HG02885 (cell line): ENCODE data around the gene TDRD1.

Experiments used
- ATAC-seq: cut with Tn5 transposase; IDR thresholded peaks from one replicate; pipeline ENCODE4 v1.9.1; 2021; ENCODE audit warnings: mild to moderate bottlenecking; ENCODE audit not compliant: unreplicated experiment, poor library complexity

TDRD1 gene

DNA sequence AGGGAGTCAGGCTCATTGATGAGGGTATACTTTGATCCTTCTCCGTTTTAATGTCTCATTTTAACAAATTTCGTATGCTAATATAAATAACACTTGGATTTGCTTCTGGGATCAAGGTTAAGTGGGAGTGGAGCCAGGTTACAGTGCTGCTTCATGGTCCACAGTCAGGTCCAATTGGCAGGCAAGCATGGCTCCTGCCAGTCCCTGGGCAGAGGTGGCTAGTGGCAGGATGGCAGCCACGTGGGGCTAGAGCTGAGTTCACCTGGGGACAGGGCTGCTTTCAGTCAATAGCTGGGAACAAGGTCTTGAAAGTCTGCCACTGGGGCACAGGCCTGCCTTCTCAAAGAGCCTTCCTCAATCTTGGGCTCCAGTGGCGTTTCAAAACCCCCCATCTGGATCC lies 43.9 kb downstream of the TDRD1 start:
- ATAC-seq, result no peak

DNA sequence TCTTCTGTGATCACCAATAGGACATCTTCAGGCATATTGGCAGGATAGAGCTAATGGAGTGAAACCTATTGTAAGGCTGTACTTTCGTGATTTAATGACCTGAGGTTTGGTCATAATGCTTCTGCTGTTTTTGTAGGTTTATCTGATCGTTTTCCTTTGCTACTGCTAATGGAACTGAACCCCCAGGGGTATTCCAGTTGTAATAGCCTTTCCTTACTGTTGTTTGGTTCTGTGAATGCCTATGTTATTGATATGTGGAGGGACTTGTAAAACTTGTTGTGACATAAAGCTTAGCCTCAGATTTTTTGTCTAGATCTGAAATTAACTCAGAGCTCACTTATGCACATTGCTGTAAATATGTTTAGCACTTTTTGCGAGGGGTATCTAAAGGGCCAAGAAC lies 49.0 kb downstream of the TDRD1 start:
- ATAC-seq, result no peak

DNA sequence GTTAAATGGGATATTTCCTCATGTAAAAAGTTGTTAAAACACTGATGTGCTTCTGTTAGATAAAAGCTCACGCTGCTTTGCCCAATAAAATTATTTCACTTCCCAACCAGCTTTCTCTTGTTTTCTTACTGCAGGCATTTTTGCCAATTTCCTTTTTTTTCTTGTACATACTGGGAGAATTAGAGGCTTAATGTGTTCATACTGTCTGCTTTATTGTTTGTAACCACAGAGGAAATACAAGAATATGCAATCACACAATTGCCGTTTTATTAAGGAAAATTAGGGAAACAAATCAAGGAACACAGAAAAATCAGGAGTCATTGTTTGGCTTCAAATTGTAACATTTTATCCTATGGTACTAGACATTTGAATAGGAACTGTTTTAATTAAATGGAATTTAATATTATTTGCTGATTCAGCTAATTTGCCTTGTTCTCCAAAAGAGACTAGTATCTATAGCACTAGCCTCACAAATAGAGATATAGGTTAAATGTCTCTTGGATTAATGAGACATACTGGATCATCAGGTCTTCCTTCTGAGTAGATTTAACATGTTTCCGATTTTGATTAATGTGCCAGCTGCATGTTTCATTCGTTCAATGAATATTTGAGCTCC lies 53.5 kb downstream of the TDRD1 start:
- ATAC-seq, result no peak

DNA sequence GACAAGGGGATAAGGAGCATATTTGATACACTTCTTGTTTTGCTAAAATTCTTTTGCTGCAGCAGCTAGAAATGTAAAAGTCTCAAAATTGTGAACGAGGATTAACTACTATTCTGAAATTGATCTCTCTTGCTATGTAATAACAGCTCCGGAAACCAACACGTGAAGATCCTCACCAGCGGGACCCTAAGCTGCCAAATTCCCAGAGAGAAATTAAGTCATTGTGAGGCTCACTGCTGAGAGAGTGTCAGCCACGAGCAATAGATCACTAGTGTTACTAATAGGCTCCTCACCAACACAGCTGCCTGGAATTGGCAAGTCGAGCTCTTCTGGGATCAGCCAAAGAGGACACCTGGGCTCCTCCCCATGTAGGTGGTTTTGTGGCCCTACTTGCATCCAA lies 54.3 kb downstream of the TDRD1 start:
- ATAC-seq, result no peak

DNA sequence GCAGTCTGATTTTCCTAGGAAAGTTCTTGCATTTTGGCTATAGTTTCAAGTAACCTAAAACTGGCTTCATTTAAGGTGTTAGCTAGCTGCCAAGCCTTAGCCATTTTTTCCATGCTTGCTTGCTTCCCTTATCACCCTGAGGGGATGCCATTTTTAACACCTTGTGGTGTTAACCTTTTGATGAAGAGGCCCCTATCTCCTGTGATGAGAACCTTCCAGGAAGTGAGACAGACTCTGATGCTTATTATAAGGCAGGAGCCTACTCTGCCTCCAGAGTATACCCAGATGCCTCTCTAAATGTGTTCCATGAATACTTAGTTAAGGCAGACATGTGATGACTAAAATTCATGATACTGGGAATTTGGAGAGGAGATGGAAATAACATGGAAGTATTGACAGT lies 55.0 kb downstream of the TDRD1 start:
- no peak for ATAC-seq

DNA sequence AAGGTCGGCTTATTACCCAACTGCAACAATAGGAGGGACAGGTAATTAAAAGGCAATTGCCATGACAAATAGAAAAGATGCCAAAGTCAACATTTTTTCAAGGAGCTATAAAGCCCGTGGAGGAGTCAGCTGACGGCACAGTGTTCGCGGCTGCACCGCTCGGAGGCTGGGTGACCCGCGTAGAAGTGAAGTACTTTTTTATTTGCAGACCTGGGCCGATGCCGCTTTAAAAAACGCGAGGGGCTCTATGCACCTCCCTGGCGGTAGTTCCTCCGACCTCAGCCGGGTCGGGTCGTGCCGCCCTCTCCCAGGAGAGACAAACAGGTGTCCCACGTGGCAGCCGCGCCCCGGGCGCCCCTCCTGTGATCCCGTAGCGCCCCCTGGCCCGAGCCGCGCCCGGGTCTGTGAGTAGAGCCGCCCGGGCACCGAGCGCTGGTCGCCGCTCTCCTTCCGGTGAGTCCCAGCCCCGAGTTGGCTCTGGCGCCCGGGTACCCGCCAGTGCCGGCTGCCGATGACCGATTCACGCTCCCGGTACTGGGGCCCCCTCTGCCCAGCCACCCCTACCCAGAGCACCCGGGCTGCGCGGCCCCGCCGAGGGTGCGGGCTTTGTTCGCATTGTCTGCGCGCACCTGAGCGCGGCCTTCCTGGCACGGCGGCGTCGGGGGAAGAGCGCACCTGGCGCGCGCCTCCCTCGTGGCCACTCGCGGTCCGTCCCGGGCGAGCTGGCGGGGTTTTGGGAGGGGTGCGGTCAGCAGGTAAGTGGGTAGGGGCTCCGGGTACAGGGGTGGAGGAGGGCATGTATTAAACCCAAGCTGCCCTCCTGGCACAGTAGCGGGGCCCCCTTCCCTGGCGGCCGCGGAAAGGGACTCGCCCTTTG lies 60.2 kb downstream of the TDRD1 start, which contains the start of gene VWA2:
Gene VWA2 (plus strand): TSS at position 138 of the 877 bp plus-strand sequence. CDS start 9,460 bp downstream, outside the sequence.
- ATAC-seq, result no peak

DNA sequence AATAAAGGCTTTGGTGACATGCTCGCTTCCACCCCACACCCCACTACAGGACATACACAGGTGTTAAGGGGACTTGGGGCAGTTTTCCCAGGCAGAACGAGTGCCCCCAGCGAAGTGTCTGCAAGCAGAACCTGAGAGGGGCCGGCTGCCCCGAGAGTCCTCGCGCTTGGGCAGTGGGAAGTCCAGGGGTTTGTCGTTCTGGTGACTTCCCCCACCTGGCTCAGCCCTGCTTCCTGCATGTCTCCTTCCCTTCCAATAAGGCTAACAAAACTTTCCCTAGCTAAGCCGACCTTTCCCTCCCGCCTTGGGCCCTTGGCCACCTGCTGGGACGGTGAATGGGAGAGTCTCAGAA lies 60.8 kb downstream of the TDRD1 start:
- ATAC-seq, result no peak

DNA sequence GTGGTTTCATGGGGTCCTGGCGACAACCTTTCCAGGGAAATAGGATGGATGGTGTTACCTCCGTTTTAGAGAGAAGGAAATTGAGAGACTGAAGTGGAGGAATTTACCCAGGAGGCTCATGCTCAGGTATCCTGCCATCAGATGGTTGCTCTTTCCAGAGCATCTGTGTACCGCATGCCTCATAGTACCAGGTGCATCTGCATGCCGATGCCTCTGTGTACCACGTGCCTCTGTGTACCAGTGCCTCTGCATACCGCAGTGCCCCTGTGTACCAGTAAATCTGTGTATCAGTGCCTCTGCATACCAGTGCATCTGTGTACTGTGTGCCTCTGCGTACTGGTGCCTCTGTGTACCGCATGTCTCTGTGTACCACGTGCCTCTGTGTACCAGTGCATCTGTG lies 63.1 kb downstream of the TDRD1 start:
- no peak for ATAC-seq

DNA sequence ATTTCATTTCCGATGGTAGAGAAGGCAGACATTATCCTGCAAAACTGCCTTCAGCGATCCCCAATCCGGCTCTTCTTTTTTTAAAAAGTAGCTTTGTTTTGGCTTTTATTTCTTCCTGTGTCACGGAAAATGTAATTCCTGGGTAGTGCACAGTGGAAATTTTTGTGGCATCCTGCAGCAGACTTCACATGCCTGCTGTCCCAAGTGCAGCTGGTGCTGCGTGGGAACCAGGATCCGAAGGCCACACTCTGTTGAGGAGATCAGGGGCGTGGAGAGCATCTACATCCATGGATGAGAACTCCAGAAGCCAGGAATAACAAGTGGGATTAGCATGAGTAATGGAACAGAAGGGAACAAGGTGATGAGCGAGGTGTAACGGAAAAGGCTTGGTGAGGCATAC lies 64.5 kb downstream of the TDRD1 start:
- no peak for ATAC-seq

DNA sequence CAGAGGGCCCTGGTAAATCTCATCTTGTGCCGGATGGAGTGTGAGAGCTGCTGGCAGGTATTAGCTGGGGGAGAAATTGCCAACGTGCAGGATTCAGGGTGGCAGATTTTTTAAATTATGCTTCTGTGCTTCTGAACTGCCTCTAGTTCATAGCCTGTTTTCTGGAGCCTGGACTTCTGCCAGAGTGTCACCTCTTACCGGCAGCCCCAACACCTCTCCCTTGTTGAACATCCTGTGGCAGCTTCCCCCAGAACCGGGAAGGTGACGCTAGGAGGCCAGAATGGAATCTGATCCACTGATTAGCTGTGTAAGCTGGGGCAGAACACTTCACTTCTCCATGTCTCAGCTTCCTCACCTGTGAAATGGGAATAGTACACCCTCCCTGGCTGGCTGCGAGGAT lies 65.0 kb downstream of the TDRD1 start:
- ATAC-seq, result no peak

DNA sequence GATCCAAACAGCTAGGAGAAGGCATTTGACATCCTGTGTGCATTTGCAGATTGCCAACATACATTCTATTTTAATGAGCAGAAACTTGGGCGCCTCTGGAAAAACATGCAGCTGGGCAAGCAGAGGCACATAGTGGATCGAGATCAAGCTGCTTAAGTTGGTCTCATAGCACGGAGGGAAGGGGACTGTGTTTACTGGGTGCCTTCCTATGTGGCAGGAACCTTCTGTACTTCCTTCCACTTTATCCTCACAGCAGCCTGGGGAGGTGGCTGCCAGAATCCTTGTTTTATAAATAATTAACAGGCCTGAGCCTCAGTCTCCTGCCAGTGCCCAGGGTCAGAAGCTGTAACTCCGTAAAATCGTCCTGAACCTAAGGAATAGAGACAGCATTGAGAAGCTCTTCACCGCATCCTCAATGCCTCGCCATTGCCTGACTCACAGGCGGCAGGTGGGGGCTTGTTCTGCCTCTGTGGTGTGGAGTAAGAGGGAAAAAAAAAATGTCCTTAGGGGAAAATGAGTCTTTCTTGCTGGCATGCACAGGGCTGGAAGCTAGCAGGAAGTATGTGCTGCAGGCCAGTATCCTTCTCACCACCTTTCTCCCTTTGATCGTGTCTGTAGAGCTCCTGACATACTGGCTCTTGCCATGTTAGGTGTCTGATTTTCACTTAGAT lies 66.1 kb downstream of the TDRD1 start:
- ATAC-seq, result no peak

DNA sequence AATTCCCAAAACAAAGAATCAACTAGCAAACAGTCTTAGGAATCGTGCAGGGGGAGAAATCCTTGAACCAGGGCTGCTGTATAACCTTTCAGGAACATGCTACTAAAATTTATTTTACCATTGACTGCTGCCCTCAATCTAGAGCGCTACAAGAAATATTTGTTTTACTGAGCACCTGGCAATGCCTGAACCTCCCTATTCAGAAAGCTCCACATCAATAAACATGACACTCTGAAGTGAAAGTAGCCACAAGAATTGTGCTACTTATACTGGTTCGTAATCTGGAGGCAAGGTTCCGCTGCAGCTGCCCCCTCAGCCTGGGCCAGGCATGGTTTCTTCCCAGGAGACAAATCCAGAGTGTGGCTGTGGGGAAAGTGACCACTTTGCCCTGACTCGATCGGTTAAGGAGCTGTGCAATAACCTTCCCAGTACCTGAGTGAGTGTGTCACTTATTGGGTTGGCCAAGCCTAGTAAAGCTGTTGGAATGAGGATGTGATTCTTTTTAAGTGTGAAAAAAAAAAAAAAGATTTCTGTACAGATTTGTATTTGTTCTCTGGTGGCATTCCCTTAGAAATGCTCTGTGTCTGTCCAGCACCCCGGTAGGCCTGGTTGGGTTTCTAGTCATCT lies 67.6 kb downstream of the TDRD1 start:
- ATAC-seq, result no peak

DNA sequence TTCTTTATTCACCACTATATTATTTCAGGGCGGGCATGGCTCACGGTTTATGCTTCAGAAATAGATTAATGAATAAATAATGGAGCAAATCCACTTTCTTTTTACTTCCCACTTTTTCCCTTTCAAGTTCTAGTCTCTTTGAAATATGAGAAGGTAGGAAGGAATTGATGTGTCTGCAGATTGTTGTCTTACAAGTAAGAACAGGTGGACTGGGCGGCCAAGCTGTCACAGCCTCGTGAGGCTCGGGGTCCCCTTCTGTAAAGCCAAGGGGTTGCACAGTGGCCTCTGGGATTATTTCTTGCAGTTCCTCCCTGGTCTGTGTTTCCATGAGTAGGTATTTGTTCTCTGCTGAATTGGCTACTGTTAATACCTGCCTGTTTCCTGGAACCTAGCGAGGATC lies 71.1 kb downstream of the TDRD1 start:
- no peak for ATAC-seq

DNA sequence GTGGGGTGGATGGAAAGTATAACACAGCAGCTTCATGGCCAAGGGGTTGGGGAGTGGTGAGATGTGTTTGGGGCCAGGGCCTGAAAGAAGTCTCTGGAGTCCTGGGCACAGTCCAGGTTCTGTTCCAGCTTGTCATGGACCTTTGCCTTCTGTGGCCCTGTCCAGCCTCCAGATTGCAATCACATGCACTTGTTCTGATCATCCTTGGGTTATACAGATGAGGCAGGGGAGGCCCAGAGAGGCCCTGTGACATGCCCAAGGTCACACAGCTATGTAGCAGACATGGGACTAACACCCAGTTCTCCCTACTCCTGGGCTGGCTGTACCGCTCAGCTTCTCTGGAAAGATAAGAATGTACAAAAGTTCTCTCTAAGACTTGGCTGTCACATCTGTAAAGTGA lies 71.6 kb downstream of the TDRD1 start:
- no peak for ATAC-seq

DNA sequence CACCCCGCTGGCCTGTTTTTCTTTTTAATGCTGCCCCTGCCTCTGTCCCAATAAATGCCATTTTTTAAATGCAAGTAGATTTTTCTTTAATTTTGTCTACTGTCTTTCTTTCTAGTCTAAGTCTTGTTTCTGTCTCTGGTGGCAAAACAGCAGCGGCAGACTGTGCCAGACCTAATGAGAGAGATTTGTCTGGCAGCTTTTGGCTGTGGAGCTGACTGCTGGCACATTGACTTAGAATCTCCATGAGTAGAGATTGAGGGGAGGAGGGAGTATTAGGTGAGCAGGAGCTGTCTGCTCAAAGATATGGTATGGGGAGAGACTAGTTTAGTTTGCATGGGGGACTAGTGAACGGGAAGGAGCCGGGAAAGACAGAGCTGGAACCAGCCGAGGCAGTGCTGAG lies 72.9 kb downstream of the TDRD1 start:
- no peak for ATAC-seq

DNA sequence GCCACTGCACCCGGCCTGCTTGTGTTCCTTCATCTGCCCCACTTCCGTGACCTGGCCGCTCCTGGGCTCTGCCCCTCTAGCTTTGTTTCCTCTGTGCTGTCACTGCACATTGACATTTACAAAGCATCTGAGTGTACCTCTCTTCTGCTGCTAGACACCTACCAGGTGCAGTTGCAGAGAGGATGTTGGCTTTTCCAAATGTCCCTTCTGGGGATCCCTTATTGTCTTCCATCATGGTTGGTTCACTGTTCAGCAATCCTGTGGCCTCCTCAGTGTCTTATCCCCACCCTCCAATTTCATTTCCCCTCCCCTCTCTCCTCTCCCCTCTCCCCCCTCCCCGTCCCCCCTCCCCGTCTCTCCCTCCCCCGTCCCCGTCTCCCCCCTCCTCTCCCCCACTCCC lies 73.7 kb downstream of the TDRD1 start:
- ATAC-seq, result no peak

DNA sequence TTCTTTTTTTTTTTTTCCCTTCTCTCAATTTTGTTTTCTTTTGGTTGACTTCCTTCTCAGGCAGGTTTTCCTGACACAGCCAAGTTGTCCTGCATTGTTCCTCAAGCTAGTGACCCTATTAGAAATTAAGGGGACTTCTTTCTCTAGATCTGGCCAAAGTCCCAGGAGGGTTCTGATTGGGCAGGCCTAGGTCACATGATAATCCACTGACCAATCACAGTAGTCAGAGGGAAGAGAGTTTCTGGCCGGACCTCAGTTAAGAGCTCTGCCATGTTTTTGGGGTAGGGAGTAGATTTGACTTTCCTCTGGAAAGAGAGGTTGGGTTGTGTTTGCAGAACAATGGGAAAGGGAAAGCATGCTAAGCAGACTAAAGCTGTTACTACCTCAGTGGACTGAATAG lies 76.1 kb downstream of the TDRD1 start:
- no peak for ATAC-seq

DNA sequence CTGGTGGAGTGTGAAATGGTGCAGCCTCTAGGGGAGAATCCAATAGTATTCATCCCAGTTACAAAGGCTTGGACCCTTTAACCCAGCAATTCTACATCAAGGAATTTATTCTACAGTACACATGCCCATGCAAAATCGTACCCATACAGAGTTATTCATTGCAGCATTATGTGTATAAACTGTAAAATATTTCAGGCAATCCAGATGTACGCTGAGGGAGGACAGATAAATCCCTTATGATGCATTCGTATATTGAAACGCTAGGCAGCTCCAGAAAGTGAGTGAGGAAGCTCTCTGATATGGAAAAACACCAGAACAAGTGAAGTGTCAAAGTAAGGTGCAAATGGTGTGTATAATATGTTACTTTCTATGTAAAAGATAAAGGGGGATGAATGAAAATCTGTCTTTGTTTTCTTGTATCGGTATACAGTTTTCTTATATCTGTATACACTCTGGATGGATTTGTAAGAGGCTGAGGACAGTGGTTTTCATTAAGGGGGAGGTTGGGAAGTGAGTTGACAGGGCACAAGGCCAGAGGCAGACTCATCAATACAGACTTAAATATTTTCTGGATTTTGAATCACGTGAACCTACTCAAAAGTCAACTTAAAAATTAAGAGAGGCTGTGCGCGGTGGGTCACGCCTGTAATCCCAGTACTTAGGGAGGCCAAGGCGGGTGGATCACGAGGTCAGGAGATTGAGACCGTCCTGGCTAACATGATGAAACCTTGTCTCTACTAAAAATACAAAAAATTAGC lies 77.0 kb downstream of the TDRD1 start:
- no peak for ATAC-seq

DNA sequence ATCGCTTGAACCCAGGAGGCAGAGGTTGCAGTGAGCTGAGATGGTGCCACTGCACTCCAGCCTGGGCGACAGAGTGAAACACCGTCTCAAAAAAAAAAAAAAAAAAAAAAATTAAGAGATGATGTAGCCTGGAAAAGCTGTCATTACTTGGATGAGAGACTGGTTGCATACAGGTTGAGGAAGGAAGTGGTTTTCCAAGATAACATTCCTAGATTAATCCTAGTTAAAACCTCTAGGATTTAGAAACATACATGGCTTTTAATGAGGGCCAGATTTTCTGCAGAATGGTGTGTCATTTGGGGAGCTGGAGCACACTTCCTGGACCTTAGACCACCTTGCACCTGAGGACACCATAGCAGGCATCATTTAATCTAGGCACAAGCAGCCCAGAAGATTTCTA lies 77.7 kb downstream of the TDRD1 start:
- no peak for ATAC-seq

DNA sequence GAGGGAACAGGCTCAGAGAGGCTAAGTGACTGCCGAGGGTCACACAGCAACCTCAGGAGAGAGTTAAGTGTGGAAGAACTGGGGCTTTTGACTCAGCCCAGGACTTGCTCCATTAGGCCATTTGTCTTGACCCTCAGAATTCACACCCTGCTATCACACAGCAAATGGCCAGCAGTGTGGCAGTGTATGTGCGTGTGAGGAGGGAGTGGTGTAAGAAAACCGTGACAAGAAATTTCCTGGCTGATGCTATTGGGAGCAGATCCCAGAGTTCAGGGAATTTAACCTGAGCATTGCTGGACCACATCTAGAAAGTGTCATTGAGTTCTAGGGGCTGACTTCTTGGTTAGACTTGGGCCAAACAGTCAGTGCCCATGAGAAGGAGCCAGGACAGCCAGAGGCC lies 78.3 kb downstream of the TDRD1 start:
- ATAC-seq, result no peak
